H54 (cell line): Measurements from ENCODE around the gene PARD3.

Source experiments
- DNase-seq: peaks from one replicate; pipeline ENCODE4 v3.0.0; 2011; ENCODE audit warnings: low spot score, mixed read lengths; ENCODE audit not compliant: insufficient read length
- FAIRE-seq: peaks from 3 replicates; lab custom pipeline; 2011; peaks lifted over from hg19 to GRCh38; lab: Jason Lieb, UNC
- POLR2A ChIP-seq: IDR thresholded peaks from 2 replicates; pipeline ENCODE4 v1.6.1; 2011; ENCODE audit warnings: low read depth, mild to moderate bottlenecking, low read length

The PARD3 gene

GRCh38 chr10:34098821-34099567 lies 716.1 kb downstream of the PARD3 start:
- DNase-seq (no peak), FAIRE-seq (no peak)
- TF ChIP-seq POLR2A = no peak

GRCh38 chr10:34097682-34098081 lies 717.4 kb downstream of the PARD3 start:
- TF ChIP-seq POLR2A = no peak
- DNase-seq (no peak), FAIRE-seq (no peak)

GRCh38 chr10:34094961-34095360 lies 720.1 kb downstream of the PARD3 start:
- TF ChIP-seq POLR2A = no peak
- DNase-seq = no peak
- no peak for FAIRE-seq

- FAIRE-seq = no peak
- DNase-seq = no peak
- no peak for TF ChIP-seq POLR2A
Measured at GRCh38 chr10:34094146-34094696, 720.9 kb downstream of the PARD3 start.

GRCh38 chr10:34092891-34093290 lies 722.2 kb downstream of the PARD3 start:
- no peak for FAIRE-seq
- no peak for TF ChIP-seq POLR2A

GRCh38 chr10:34091635-34092195 lies 723.4 kb downstream of the PARD3 start:
- TF ChIP-seq POLR2A = no peak
- FAIRE-seq = no peak
- no peak for DNase-seq

More at GRCh38 chr10:34092891-34093290, 722.2 kb downstream of the PARD3 start:
- no peak for DNase-seq

GRCh38 chr10:34089253-34089652 lies 725.8 kb downstream of the PARD3 start:
- no peak for TF ChIP-seq POLR2A
- FAIRE-seq (no peak), DNase-seq (no peak)

- TF ChIP-seq POLR2A = no peak
- FAIRE-seq (no peak), DNase-seq (no peak)
Measured at GRCh38 chr10:34088208-34088794, 726.8 kb downstream of the PARD3 start.

- FAIRE-seq = no peak
- TF ChIP-seq POLR2A = no peak
- no peak for DNase-seq
Measured at GRCh38 chr10:34087095-34087418, 728.0 kb downstream of the PARD3 start.

GRCh38 chr10:34083567-34083966 lies 731.5 kb downstream of the PARD3 start:
- no peak for TF ChIP-seq POLR2A
- DNase-seq (no peak), FAIRE-seq (no peak)

- FAIRE-seq (no peak), DNase-seq (no peak)
- TF ChIP-seq POLR2A = no peak
Measured at GRCh38 chr10:34081948-34082347, 733.1 kb downstream of the PARD3 start.

GRCh38 chr10:34081347-34081743 lies 733.8 kb downstream of the PARD3 start:
- DNase-seq (no peak), FAIRE-seq (no peak)
- no peak for TF ChIP-seq POLR2A

- no peak for FAIRE-seq
- DNase-seq = no peak
Measured at GRCh38 chr10:34080485-34081346, 734.4 kb downstream of the PARD3 start.

GRCh38 chr10:34079702-34080484 lies 735.2 kb downstream of the PARD3 start:
- no peak for FAIRE-seq
- no peak for DNase-seq
- TF ChIP-seq POLR2A = no peak

More at GRCh38 chr10:34080485-34081346, 734.4 kb downstream of the PARD3 start:
- TF ChIP-seq POLR2A = no peak
